Suppressor macrophage treated with lipopolysaccharide for 1 hour (primary cell): ENCODE measurements around the gene KLHL15.
"Not testable (repeated sequence)": the region's sequence is repeated elsewhere in the genome, so short reads cannot be mapped to it uniquely, and the experiment has no call there.

Source experiments
- DNase-seq, 3 donors: peaks; one replicate each; pipeline ENCODE4 v3.0.0-alpha.2; 2020 to 2022

KLHL15 gene

DNA sequence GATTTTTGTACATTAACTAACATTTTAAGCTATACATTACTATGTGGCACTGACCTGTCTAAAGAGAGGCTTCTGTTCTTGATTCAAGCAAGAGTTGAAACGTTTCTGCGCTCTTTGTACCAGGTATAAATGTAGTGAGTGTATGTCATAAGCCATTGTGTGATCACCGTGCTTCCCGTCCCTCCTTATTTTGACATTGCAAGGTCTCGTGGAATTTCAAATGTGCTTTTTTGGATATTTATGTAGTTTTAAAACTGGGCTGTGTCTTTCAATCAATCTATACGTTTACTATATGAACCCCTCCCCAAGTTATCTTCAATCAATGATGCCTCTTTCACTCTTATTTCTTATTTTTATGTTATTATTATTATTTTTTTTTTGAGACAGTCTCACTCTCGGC lies at the start of gene KLHL15:
Gene KLHL15, minus strand, starts transcription at position 101 of the 400 bp plus-strand sequence. CDS start 20,493 bp downstream, outside the sequence.
- DNase-seq = no peak

DNA sequence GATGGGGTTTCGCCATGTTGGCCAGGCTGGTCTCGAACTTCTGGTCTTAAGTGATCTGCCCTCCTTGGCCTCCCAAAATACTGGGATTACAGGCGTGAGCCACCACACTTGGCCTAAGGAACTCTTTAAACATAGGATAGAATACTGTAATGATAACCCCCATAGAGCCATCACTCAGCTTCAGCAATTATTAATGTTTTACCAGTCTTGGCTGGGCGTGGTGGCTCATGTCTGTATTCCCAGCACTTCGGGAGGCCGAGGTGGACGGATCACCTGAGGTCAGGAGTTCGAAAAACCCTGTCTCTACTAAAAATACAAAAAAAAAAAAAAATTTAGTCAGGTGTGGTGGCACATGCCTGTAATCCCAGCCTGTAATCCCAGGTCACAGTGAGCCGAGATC lies 42.9 kb upstream of the KLHL15 start:
- DNase-seq = no peak

- DNase-seq = no peak
Observed at GRCh38 chrX:24063488-24063887, 36.5 kb upstream of the KLHL15 start.

- no peak for DNase-seq
Observed at GRCh38 chrX:24055043-24055356, 28.0 kb upstream of the KLHL15 start.

- peak; percentile 90 to 93 (median 92) for DNase-seq
Observed at GRCh38 chrX:24054182-24055042, 27.4 kb upstream of the KLHL15 start, which contains the start of gene EIF2S3. Gene EIF2S3 (plus strand): TSS chrX:24054956. CDS start chrX:24054969, 13 bp downstream.

- not testable (repeated sequence) for DNase-seq
Observed at GRCh38 chrX:24050522-24051318, 23.7 kb upstream of the KLHL15 start.

DNA sequence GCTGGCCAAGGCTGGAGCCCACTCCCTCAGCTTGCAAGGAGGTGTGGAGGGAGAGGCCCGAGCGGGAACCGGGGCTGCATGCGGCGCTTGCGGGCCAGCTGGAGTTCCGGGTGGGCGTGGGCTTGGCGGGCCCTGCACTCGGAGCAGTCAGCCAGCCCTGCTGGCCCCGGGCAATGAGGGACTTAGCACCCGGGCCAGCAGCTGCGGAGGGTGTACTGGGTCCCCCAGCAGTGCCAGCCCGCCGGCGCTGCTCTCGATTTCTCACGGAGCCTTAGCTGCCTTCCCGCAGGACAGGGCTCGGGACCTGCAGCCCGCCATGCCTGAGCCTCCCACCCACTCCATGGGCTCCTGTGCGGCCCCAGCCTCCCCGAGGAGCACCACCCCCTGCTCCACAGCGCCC lies 22.7 kb upstream of the KLHL15 start:
- not testable (repeated sequence) for DNase-seq

DNA sequence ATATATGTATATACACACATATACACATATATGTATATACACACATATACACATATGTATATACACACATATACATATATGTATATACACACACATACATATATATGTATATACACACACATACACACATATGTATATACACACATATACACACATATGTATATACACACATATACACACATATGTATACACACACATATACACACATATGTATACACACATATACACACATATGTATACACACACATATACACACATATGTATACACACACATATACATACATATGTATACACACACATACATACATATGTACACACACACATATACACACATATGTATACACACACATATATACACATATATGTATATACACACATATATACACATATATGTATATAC lies 19.1 kb upstream of the KLHL15 start:
- not testable (repeated sequence) for DNase-seq

DNA sequence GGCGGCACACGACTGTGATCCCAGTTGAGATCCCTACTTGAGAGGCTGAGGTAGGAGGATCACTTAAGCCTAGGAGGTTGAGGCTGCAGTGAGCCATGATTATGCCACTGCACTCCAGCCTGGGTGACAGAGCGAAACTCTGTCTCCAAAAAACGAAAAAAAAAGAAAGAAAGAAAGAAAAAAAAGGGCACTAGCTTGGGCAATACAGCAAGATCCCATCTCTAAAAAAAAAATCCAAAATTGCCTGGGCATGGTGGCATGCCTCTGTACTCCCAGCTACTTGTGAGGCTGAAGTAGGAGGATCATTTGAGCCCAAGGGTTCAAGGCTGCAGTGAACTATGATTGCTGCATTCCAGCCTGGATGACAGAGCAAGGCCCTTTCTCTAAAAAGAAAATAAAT lies 10.7 kb upstream of the KLHL15 start:
- no peak for DNase-seq

- no peak for DNase-seq
Observed at GRCh38 chrX:24034485-24034884, 7.5 kb upstream of the KLHL15 start.

GRCh38 chrX:24030597-24030996 lies 3.6 kb upstream of the KLHL15 start:
- DNase-seq = no peak

GRCh38 chrX:24027985-24028384 lies 999 bp upstream of the KLHL15 start:
- DNase-seq = no peak

- peak in 1 of 3 donors; percentile 11 for DNase-seq
Observed at GRCh38 chrX:24026432-24026831, 554 bp downstream of the KLHL15 start.

GRCh38 chrX:24025741-24026403 lies 1.1 kb downstream of the KLHL15 start:
- DNase-seq = peak; percentile 33 to 59 (median 53)

- DNase-seq = peak; percentile 80 to 94 (median 89)
Observed at GRCh38 chrX:24024819-24025740, 1.9 kb downstream of the KLHL15 start.

DNA sequence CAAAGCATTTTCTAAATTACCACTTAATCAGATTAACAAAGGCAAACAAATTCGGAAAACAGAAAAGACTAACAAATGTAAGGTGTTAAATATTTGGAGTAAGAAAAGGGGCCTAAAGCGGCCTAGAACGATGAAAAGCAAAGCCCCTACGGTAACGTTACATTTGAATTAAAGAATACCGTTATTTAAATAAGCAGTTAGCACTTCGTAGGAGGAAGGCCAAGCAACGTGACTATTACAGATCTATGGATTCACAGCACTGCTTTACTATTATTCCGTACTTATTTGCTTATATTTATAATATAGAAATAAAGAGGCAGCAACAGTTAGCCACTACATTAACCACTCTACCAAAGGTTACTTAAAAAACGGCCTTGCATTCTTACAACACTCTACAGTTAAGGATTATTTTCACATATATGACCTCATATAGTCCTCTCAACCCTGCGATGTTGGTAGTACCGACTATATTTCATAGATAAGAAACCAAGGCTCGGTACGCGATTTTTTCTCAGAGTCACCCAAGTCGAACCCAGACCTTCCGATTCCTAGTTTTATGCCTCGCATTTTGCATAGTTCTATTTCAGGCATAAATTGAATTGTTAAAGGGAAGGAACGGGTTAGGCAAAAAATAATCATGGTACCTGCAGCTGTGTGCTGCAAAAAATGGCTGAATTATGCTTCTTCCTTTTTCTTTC lies 2.9 kb downstream of the KLHL15 start:
- DNase-seq = peak in 2 of 3 donors; percentile 19 to 29

GRCh38 chrX:24023544-24023943 lies 3.4 kb downstream of the KLHL15 start:
- DNase-seq = no peak

- no peak for DNase-seq
Observed at GRCh38 chrX:24020306-24020876, 6.6 kb downstream of the KLHL15 start.

GRCh38 chrX:24019448-24019847 lies 7.5 kb downstream of the KLHL15 start:
- no peak for DNase-seq

- no peak for DNase-seq
Observed at GRCh38 chrX:24018809-24019208, 8.2 kb downstream of the KLHL15 start.

GRCh38 chrX:24017674-24018073 lies 9.3 kb downstream of the KLHL15 start:
- DNase-seq = no peak
